A549 (cell line): ENCODE data around the gene SCAMP1. TPM values are rescaled to one million over a fixed set of nuclear protein-coding genes. Genes with fewer than 3 reads are reported as not detected.

Experiments used
- ATAC-seq, 2 experiments: fragments of 200-7000 bp in 1 of 2; fragments of >200 bp in 1 of 2; cut with Nextera tagmentation in 1 of 2; cut with Tn5 transposase in 1 of 2; 3 replicates each; pipeline versions ENCODE4 v1.8.0 to v1.9.1; 2018 to 2020; ENCODE audit warnings: mild to moderate bottlenecking in 1 of 2, moderate library complexity in 1 of 2
- CTCF ChIA-PET: fragments of 300-600 bp; sonication (Branson Sonifier 250); formaldehyde crosslinking; extraction: SDS; loops from one replicate; lab custom pipeline; 2021; ENCODE audit warnings: antibody characterized with exemption, inconsistent platforms; lab: Yijun Ruan, JAX
- POLR2A ChIA-PET: fragments of 350-600 bp; formaldehyde crosslinking; extraction: SDS; loops from one replicate; lab custom pipeline; 2021; ENCODE audit warnings: antibody characterized with exemption, inconsistent platforms; lab: Yijun Ruan, JAX
- DNase-seq, 2 experiments: peaks; one replicate each; pipeline versions ENCODE4 v3.0.0 to v3.0.0-alpha.2; 2011 to 2016; ENCODE audit warnings: low read depth in 1 of 2, low spot score in 1 of 2
- FAIRE-seq: peaks from 2 replicates; lab custom pipeline; 2011; peaks lifted over from hg19 to GRCh38; lab: Jason Lieb, UNC
- H3K27ac ChIP-seq, 2 experiments: fragments of >200 bp; sonication (Bioruptor Twin); formaldehyde crosslinking; 3 replicates each; pipeline ENCODE4 v1.5.1; 2016 to 2017
- H3K4me1 ChIP-seq: fragments of >200 bp; sonication (Bioruptor Twin); formaldehyde crosslinking; 3 replicates; pipeline ENCODE4 v1.6.1; 2016
- H3K4me2 ChIP-seq: fragments of >200 bp; sonication (Bioruptor Twin); formaldehyde crosslinking; 3 replicates; pipeline ENCODE4 v1.6.1; 2016
- H3K4me3 ChIP-seq: fragments of >200 bp; sonication (Bioruptor Twin); formaldehyde crosslinking; 3 replicates; pipeline ENCODE4 v1.5.1; 2016
- H3K9me3 ChIP-seq: fragments of >200 bp; sonication (Bioruptor Twin); formaldehyde crosslinking; 3 replicates; pipeline ENCODE4 v1.6.1; 2016
- CEBPB ChIP-seq, 2 experiments: fragments of >200 bp in 1 of 2; sonication (Bioruptor Twin) in 1 of 2; formaldehyde crosslinking in 1 of 2; IDR thresholded peaks; 2 replicates each; pipeline ENCODE4 v1.6.1; 2012 to 2016
- CHD2 ChIP-seq: fragments of 150-350 bp; IDR thresholded peaks from 2 replicates; pipeline ENCODE4 v1.6.1; 2014; ENCODE audit warnings: low read length; ENCODE audit not compliant: partially characterized antibody
- CHD4 ChIP-seq: fragments of 200-600 bp; sonication (generic); IDR thresholded peaks from 2 replicates; pipeline ENCODE4 v1.6.1; 2016; ENCODE audit warnings: antibody characterized with exemption, mild to moderate bottlenecking, borderline replicate concordance
- EHF ChIP-seq: fragments of 250-450 bp; sonication (Bioruptor Pico); IDR thresholded peaks from 2 replicates; pipeline ENCODE4 v1.5.0; 2020; ENCODE audit warnings: mild to moderate bottlenecking
- EP300 ChIP-seq, 2 experiments: fragments of >200 bp; sonication (Bioruptor Twin); formaldehyde crosslinking; IDR thresholded peaks; 2 replicates in 1 of 2; 3 replicates in 1 of 2; pipeline ENCODE4 v1.6.1; 2016 to 2017
- ESRRA ChIP-seq: fragments of 150-350 bp; IDR thresholded peaks from 2 replicates; pipeline ENCODE4 v1.6.1; 2014; ENCODE audit warnings: mild to moderate bottlenecking, low read length, borderline replicate concordance
- FOSB ChIP-seq: fragments of 250-450 bp; sonication (Bioruptor Pico); IDR thresholded peaks from 2 replicates; pipeline ENCODE4 v1.5.0; 2020; ENCODE audit warnings: mild to moderate bottlenecking, moderate library complexity
- FOSL2 ChIP-seq, 2 experiments: fragments of 450-650 bp in 1 of 2; fragments of >200 bp in 1 of 2; sonication (Bioruptor Twin) in 1 of 2; formaldehyde crosslinking; IDR thresholded peaks; 2 replicates each; pipeline versions ENCODE4 v1.5.0 to v1.6.1; 2016 to 2020; ENCODE audit warnings: mild to moderate bottlenecking in 1 of 2, moderate library complexity in 1 of 2
- GATA3 ChIP-seq: IDR thresholded peaks from 2 replicates; pipeline ENCODE4 v1.6.1; 2012; ENCODE audit warnings: borderline replicate concordance
- HDAC2 ChIP-seq: fragments of 200-600 bp; sonication (generic); IDR thresholded peaks from 2 replicates; pipeline ENCODE4 v1.6.1; 2016
- HEYL ChIP-seq: fragments of 250-450 bp; sonication (Bioruptor Pico); IDR thresholded peaks from 2 replicates; pipeline ENCODE4 v1.8.0; 2021; ENCODE audit warnings: mild to moderate bottlenecking, moderate library complexity
- JUN ChIP-seq, 2 experiments: fragments of >200 bp; sonication (Bioruptor Twin); formaldehyde crosslinking; IDR thresholded peaks; 2 replicates in 1 of 2; 3 replicates in 1 of 2; pipeline ENCODE4 v1.6.1; 2016 to 2017
- MYC ChIP-seq: IDR thresholded peaks from 2 replicates; pipeline ENCODE4 v1.6.1; 2012; ENCODE audit warnings: mild to moderate bottlenecking, inconsistent platforms, low read length, improper control_type of control experiment, borderline replicate concordance
- PHF8 ChIP-seq: fragments of 200-600 bp; sonication (generic); IDR thresholded peaks from 2 replicates; pipeline ENCODE4 v1.6.1; 2016; ENCODE audit warnings: low read depth, mild to moderate bottlenecking, antibody characterized with exemption, moderate library complexity, borderline replicate concordance
- RAD21 ChIP-seq, 2 experiments: fragments of >200 bp in 1 of 2; sonication (Bioruptor Twin) in 1 of 2; formaldehyde crosslinking in 1 of 2; IDR thresholded peaks in 1 of 2; conservative IDR thresholded peaks in 1 of 2; 2 replicates in 1 of 2; 3 replicates in 1 of 2; pipeline ENCODE4 v1.6.1; 2012 to 2018; ENCODE audit warnings: inconsistent platforms in 1 of 2
- RARB ChIP-seq: fragments of 250-450 bp; sonication (Bioruptor Pico); IDR thresholded peaks from 2 replicates; pipeline ENCODE4 v1.8.0; 2021; ENCODE audit warnings: mild to moderate bottlenecking, moderate library complexity
- RNF2 ChIP-seq: fragments of 200-600 bp; sonication (generic); IDR thresholded peaks from 2 replicates; pipeline ENCODE4 v1.6.1; 2016; ENCODE audit warnings: low read depth, mild to moderate bottlenecking, antibody characterized with exemption, moderate library complexity, borderline replicate concordance
- ZC3H11A ChIP-seq: fragments of 450-650 bp; IDR thresholded peaks from 2 replicates; pipeline ENCODE4 v1.6.1; 2014; ENCODE audit warnings: antibody characterized with exemption, mild to moderate bottlenecking
- ZFP36 ChIP-seq: fragments of 450-650 bp; IDR thresholded peaks from 2 replicates; pipeline ENCODE4 v1.6.1; 2014; ENCODE audit warnings: borderline replicate concordance; ENCODE audit not compliant: partially characterized antibody
- WGBS: methylation state at CpG from one replicate; pipeline ENCODE4 v1.1.6; 2017; ENCODE audit errors: missing lambda C conversion rate; 5-methylcytosine and 5-hydroxymethylcytosine counted together
- polyA plus RNA-seq, 4 experiments: library from polyadenylated mRNA; depleted of rRNA in 3 of 4; stranded (reverse); fragments of >200 nt; fragmentation: RNase III in 1 of 4; extraction: RNeasy Plus Mini Kit Qiagen cat#74134 plus additional on column Dnase treatment in 1 of 4; gene quantifications; 2 replicates in 3 of 4; 3 replicates in 1 of 4; pipeline ENCODE4 v1.2.3, GENCODE V29; 2011 to 2017
- TF ChIP-seq, protein P1 (sequence below): fragments of >200 bp; sonication (Bioruptor Twin); formaldehyde crosslinking; IDR thresholded peaks from 3 replicates; pipeline ENCODE4 v1.6.1; 2016
- TF ChIP-seq, protein P2 (sequence below): fragments of >200 bp; sonication (Bioruptor Twin); formaldehyde crosslinking; IDR thresholded peaks from 2 replicates; pipeline ENCODE4 v1.6.1; 2016
- TF ChIP-seq, protein P3 (sequence below): IDR thresholded peaks from 2 replicates; pipeline ENCODE4 v1.6.1; 2012
- TF ChIP-seq, protein P4 (sequence below): fragments of 450-650 bp; IDR thresholded peaks from 2 replicates; pipeline ENCODE4 v1.6.1; 2014; ENCODE audit warnings: antibody characterized with exemption
- TF ChIP-seq, protein P5 (sequence below): fragments of 150-350 bp; IDR thresholded peaks from 2 replicates; pipeline ENCODE4 v1.6.1; 2014; ENCODE audit warnings: low read depth, mild to moderate bottlenecking, low read length
- TF ChIP-seq, protein P6 (sequence below): IDR thresholded peaks from 2 replicates; pipeline ENCODE4 v1.6.1; 2012
- TF ChIP-seq, protein P7 (sequence below): fragments of 250-450 bp; sonication (Bioruptor Pico); IDR thresholded peaks from 2 replicates; pipeline ENCODE4 v1.5.0; 2020; ENCODE audit warnings: low read depth, mild to moderate bottlenecking, moderate library complexity

Gene SCAMP1
- polyA plus RNA-seq, 2 of the 4 experiments (the other 2 are of a cell fraction): 23.8 to 42.2 TPM

DNA sequence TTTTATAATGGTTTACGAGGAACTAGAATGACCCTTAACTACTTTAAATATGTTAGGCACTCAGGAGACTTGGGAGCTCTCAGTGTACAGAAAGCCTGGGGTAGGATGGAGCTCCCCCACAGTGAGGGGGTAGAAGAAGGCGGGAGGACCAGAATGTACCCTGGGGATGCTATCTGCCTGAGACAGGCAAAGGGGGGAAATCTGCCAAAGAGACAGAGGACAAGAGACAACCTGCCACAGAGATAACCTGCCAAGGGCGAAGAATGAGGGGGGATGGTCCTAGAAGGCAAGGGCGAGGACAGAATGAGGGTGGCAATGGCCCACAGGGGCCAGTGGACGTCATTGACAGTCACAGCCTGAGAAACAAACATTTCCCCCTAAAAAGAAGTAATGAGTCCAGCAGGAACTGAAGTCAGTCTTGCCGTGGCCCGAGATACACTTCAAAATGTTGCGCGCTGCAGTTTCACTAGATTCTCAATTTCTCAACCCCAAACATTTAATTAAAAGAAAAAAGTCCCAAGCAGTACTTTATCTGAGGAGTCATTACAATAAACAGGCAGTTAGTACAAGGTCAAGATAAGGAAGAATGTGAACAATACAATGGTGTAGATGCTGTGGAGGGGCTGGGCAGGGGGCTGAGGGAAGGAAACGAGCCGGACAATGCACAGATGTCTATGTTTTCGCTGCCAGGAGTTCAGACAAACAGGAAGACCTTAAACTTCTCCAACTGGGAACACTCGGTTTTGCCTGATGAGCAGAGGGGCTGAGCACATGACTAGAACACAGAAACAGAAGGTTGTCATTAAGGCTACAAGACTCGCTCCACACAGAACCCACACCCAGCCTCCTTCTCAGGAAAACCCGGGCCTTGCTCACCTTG is 163.1 kb downstream of the SCAMP1 start:
- Histone ChIP-seq H3K9me3 (no peaks in the 10 kb centered on the region), H3K4me3 (no peak overlapping the region), H3K27ac (peak overlapping the region in 1 of 2 experiments; percentile 43; a peak in 1 of 6 replicates), H3K4me2 (no peak overlapping the region), H3K4me1 (peaks cover 46% of the 10 kb centered on the region)
- TF ChIP-seq HEYL (CRISPR knock-in tag): no peak
- TF ChIP-seq HDAC2: no peak
- TF ChIP-seq MYC: no peak
- TF ChIP-seq, protein P1, sequence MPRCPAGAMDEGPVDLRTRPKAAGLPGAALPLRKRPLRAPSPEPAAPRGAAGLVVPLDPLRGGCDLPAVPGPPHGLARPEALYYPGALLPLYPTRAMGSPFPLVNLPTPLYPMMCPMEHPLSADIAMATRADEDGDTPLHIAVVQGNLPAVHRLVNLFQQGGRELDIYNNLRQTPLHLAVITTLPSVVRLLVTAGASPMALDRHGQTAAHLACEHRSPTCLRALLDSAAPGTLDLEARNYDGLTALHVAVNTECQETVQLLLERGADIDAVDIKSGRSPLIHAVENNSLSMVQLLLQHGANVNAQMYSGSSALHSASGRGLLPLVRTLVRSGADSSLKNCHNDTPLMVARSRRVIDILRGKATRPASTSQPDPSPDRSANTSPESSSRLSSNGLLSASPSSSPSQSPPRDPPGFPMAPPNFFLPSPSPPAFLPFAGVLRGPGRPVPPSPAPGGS: no peak
- no peak for TF ChIP-seq EP300 (IDR thresholded peaks at IDR 0.05)
- TF ChIP-seq, protein P2, sequence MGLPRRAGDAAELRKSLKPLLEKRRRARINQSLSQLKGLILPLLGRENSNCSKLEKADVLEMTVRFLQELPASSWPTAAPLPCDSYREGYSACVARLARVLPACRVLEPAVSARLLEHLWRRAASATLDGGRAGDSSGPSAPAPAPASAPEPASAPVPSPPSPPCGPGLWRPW: no peak
- TF ChIP-seq ZC3H11A: no peak
- no peak for TF ChIP-seq EHF (CRISPR knock-in tag)
- no peak for TF ChIP-seq CHD4
- TF ChIP-seq PHF8: no peak
- TF ChIP-seq GATA3: no peak
- no peak for TF ChIP-seq ZFP36
- TF ChIP-seq, protein P3, sequence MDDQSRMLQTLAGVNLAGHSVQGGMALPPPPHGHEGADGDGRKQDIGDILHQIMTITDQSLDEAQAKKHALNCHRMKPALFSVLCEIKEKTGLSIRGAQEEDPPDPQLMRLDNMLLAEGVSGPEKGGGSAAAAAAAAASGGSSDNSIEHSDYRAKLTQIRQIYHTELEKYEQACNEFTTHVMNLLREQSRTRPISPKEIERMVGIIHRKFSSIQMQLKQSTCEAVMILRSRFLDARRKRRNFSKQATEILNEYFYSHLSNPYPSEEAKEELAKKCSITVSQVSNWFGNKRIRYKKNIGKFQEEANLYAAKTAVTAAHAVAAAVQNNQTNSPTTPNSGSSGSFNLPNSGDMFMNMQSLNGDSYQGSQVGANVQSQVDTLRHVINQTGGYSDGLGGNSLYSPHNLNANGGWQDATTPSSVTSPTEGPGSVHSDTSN: no peak
- no peak for TF ChIP-seq JUN (IDR thresholded peaks at IDR 0.05)
- TF ChIP-seq FOSB (CRISPR knock-in tag): no peak
- no peak for TF ChIP-seq ESRRA
- WGBS: 94% methylated on average over 15 of the region's 15 CpGs
- CTCF ChIA-PET: interaction anchor here (0.6 to 4.1 kb wide), 3 partner anchors 9 to 56 kb away, joined by 3 to 15 read pairs (median 6); no protein-coding TSS in a partner anchor
- FAIRE-seq: no peak
- POLR2A ChIA-PET: no interaction called here
- ATAC-seq: no peak
- no peak for DNase-seq

DNA sequence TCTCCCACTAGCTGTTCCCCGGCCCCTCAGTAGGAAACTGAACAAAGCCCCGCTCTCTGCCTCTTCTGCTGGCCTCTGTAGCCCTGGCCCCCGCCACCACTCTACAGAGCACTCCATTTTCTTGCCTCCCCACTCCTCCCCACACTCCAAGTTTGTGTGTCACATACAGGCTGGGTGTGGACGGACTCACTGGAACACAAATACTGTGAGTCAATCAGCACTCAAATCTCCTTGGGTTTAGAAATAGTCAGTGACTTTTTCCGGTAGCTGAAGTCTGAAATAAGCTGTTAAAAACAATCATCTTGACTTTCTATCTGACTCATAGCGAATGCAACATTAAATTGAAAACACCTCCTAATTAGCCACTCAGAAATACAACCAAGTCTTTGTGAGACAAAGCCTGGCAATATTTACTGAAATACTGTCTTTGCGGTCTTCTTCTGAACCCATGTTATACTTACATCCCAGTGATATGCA is 165.7 kb downstream of the SCAMP1 start:
- Histone ChIP-seq H3K4me2 (peak overlapping the region; percentile 73), H3K4me1 (peaks cover 53% of the 10 kb centered on the region), H3K27ac (peak overlapping the region; percentile 86 to 90), H3K4me3 (no peak overlapping the region), H3K9me3 (no peaks in the 10 kb centered on the region)
- TF ChIP-seq, protein P3: no peak
- TF ChIP-seq CEBPB (IDR thresholded peaks at IDR 0.05) (no peak), FOSB (CRISPR knock-in tag) (no peak), FOSL2 (IDR thresholded peaks at IDR 0.05) (no peak), FOSL2 (CRISPR knock-in tag; IDR thresholded peaks at IDR 0.05) (no peak), RNF2 (no peak), EP300 (IDR thresholded peaks at IDR 0.05) (no peak), RAD21 (conservative IDR thresholded peaks at IDR 0.05 in 1 of 2, IDR thresholded peaks at IDR 0.05 in 1 of 2) (no peak), CHD2 (no peak), RARB (no peak), ESRRA (no peak)
- TF ChIP-seq, protein P1: no peak
- TF ChIP-seq, protein P4, sequence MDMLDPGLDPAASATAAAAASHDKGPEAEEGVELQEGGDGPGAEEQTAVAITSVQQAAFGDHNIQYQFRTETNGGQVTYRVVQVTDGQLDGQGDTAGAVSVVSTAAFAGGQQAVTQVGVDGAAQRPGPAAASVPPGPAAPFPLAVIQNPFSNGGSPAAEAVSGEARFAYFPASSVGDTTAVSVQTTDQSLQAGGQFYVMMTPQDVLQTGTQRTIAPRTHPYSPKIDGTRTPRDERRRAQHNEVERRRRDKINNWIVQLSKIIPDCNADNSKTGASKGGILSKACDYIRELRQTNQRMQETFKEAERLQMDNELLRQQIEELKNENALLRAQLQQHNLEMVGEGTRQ: no peak
- TF ChIP-seq, protein P5, sequence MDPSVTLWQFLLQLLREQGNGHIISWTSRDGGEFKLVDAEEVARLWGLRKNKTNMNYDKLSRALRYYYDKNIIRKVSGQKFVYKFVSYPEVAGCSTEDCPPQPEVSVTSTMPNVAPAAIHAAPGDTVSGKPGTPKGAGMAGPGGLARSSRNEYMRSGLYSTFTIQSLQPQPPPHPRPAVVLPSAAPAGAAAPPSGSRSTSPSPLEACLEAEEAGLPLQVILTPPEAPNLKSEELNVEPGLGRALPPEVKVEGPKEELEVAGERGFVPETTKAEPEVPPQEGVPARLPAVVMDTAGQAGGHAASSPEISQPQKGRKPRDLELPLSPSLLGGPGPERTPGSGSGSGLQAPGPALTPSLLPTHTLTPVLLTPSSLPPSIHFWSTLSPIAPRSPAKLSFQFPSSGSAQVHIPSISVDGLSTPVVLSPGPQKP: no peak
- TF ChIP-seq, protein P6, sequence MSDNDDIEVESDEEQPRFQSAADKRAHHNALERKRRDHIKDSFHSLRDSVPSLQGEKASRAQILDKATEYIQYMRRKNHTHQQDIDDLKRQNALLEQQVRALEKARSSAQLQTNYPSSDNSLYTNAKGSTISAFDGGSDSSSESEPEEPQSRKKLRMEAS: no peak
- TF ChIP-seq, protein P7, sequence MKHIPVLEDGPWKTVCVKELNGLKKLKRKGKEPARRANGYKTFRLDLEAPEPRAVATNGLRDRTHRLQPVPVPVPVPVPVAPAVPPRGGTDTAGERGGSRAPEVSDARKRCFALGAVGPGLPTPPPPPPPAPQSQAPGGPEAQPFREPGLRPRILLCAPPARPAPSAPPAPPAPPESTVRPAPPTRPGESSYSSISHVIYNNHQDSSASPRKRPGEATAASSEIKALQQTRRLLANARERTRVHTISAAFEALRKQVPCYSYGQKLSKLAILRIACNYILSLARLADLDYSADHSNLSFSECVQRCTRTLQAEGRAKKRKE (CRISPR knock-in tag): no peak
- ChIA-PET CTCF (interaction anchor here (0.5 kb wide), 1 partner anchor 63 kb away, joined by 4 read pairs; no protein-coding TSS in a partner anchor), POLR2A (no interaction called here)
- DNase-seq (peak in 1 of 2 experiments; percentile 35), ATAC-seq (peak in 1 of 2 experiments; percentile 14; a peak in 3 of 6 replicates), FAIRE-seq (no peak)
- WGBS: 77% methylated on average over 7 of the region's 7 CpGs
